HT-29 (cell line): ENCODE results near the gene SLAMF9. TPM values are rescaled to one million over a fixed set of nuclear protein-coding genes. Genes with fewer than 3 reads are reported as not detected.
A peak's percentile ranks its signal among the peaks of the same experiment; 100 is the strongest.

Experiments
- DNase-seq: peaks from one replicate; pipeline ENCODE4 v3.0.0-alpha.2; 2015; ENCODE audit warnings: low spot score
- total RNA-seq: library from RNA; depleted of rRNA; stranded (reverse); fragments of >200 nt; shearing (Covaris generic); gene quantifications from 2 replicates; pipeline ENCODE4 v1.2.3, GENCODE V29; 2014

SLAMF9 gene
- total RNA-seq, 1 experiment from 2014 or later = not detected

DNA sequence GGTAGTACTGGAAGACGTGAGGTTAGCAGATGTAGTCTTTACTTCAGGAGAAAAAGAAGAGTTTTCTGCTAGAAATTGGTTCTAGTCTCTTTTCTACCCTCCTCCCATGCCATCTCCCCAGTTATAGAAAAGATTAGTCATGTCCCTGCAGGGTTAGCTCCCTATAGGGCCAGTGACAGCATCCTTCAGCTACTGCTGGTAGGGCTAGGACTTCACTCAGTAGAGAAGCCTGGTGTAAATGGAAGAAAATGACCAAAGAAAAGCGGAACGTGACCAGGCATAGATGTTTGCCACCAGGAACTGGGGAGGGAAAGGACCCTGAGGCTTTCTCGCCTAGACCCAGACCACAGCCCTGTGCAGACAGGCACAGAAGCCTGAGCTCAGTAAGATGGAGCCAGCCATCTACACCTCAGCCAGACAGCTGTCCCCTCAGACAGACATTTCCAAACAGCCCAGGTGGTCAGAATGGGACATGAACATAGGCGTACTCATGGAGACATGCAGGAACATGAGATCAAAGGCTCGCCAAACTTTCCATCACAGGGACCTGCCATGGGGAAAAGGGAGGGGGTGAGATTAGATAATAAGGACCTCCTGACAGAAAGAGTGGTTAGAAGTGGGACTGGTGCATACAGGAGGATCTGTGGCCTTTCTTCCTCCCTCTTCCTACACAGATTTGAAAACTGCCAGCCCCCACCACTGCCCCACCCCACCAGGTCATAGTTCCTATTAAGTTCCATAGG, 23.5 kb upstream of the SLAMF9 start:
- no peak for DNase-seq

GRCh38 chr1:159974350-159974965, 20.4 kb upstream of the SLAMF9 start:
- no peak for DNase-seq

GRCh38 chr1:159973350-159973940, 19.4 kb upstream of the SLAMF9 start:
- no peak for DNase-seq

DNA sequence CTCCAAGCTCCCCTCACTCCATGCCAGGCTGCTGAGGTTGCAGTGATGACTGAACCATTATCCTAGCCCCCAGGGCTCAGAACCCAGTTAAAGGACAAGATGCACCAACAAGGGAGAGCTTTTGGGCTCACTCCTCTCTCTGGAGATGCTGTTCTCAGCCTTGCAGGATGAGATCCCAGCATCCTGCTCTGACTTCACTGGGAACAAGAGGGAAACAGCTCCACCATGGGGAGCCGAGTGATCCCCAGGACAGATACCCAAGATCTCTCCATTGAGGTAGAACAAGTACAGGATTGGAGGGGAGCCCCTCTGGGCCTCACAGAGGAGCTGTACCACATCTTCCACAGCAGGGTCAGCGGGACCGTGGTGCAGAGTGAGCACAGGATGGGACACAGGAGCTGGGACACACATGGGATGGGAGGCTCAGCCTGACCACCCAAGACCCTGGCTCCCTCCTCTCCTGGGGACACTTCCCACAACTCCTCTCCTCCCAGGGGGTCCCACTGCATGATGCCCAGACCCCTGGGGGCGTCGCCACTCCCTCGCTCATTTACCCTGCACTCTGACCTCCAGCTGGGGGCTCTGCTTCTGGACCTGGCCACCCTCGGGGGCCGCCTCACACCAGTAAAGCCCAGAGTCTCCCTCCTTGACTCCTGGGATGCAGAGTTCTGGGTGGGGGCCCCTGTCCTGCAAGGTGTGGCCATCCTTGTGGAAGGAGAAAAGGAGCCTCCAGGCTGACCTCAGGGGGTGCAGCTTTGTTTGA, 18.6 kb upstream of the SLAMF9 start:
- DNase-seq = no peak

DNA sequence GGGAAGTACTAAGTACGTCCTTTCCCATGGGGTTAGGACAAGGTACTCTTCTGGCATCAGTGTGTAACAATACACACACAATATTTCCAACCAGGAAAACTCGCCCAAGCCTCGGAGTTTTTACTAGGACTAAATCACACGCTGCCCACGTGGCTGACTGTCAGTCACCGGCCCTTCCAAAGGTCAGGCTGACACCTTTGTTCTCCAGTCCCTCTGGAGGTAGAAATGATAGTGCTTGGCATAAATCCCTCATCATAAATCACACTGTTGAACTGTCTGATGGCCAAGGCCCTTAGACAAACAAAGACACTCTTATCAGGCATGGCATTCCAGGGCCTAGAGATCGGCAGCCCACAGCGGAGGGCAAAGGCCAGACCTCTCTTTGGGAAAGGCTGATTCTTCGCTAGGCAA, 16.9 kb upstream of the SLAMF9 start:
- peak; percentile 65 for DNase-seq

DNA sequence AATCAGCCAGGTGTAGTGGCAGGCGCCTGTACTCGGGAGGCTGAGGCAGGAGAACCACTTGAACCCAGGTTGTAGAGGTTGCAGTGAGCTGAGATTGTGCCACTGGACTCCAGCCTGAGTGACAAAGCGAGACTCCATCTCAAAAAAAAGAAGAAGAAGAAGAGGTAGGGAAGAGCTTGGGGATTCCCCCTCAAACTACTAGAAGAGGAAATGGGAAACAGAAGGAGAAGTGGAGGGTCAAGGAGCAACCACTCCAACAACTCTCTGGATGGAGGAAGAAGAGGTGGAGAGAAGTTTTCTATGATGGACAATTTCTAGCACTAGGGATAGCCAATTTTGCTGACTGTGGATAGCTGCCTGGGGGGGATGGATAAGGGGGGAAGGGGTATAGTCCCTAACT, 14.9 kb upstream of the SLAMF9 start:
- DNase-seq = no peak

DNA sequence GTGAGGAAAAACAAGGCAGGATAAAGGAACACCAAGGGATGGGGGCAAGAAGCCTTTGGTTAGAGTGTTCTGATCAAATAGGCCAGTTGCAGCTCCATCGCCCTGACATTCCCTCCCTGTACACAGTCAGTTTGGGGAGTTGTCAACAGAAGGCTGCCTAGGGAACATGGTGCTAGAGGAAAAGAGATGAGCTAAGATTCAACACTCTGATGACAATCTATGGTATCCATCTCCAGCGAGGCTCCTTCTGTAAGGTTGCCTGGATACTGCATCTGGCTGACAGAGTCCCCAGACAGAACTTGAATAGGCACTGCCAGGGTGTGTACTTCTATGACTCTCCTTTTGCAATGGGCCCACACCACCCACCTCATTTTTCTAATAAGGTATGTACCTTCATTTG, 11.2 kb upstream of the SLAMF9 start:
- no peak for DNase-seq

- no peak for DNase-seq
These were observed 10.1 kb upstream of the SLAMF9 start for GRCh38 chr1:159964144-159964543.

DNA sequence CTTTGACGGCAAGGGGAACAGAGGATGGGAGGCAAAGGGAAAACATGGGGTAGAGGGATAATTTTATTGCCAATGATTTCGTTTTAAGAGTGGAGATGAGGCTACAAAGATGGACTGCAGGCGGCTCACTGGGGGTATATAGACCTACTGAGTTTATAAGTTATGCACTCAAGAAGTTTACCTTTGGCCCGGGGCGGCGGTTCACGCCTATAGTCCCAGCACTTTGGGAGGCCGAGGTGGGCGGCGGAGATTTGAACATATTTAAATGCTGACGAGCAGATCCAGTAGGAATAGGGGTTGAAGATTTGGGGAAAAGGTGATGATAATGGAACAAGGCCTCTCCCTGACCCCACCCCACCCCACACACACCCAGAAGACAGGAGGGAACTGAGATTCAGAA, 8.1 kb upstream of the SLAMF9 start:
- DNase-seq = no peak

DNA sequence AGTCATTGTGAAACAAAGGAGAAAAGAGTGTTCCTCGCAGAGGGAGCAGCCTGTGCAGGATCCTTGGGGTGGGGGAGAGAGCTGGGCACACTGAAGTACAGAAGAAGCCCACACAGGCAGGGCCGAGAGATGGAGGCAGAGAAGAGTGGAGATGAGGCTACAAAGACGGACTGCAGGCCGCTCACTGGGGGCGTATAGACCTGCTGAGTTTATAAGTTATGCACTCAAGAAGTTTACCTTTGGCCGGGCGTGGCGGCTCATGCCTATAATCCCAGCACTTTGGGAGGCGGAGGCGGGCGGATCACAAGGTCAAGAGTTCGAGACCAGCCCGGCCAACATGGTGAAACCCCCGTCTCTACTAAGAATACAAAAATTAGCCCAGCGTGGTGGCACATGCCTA, 7.6 kb upstream of the SLAMF9 start:
- no peak for DNase-seq

- DNase-seq = peak; percentile 49
These were observed 6.8 kb upstream of the SLAMF9 start for GRCh38 chr1:159960721-159961381.

GRCh38 chr1:159959451-159959850, 5.4 kb upstream of the SLAMF9 start:
- peak; percentile 51 for DNase-seq

DNA sequence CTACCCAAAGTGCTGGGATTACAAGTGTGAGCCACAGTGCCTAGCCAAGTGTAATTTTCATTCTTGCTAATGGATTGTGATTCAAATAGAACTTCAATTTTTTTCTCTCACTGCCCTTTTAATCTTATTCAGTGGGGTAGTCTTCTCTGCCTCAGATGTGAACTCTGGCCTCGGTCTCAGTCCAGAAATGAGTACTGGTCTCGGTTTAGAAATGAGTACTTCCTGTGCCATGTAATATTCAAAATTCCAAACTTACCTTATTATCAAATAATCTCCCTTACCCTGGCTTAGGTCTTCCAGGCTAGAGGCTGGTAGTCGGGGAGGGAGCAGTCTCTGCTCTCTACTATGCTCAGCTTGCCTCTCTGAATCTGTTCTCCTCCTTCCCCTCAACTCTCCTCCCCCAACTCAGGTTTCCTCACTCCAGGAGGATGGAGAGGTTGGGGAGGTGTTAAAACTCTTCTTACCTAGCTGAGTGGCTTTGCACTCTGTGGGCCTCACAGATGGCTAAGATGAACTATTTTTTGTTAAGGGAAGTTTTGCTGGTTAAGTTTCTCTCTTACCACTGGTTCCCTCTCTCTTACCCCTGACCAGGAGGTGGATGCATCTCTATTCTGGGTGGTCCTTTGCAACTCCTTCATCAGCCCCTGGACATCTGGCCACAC, 4.8 kb upstream of the SLAMF9 start:
- no peak for DNase-seq

- no peak for DNase-seq
These were observed 3.8 kb upstream of the SLAMF9 start for GRCh38 chr1:159957824-159958268.

- no peak for DNase-seq
These were observed 1.4 kb upstream of the SLAMF9 start for GRCh38 chr1:159955456-159955855.

- DNase-seq = no peak
These were observed 1.1 kb downstream of the SLAMF9 start for GRCh38 chr1:159952932-159953331.

GRCh38 chr1:159951551-159951950, 2.5 kb downstream of the SLAMF9 start:
- no peak for DNase-seq

DNA sequence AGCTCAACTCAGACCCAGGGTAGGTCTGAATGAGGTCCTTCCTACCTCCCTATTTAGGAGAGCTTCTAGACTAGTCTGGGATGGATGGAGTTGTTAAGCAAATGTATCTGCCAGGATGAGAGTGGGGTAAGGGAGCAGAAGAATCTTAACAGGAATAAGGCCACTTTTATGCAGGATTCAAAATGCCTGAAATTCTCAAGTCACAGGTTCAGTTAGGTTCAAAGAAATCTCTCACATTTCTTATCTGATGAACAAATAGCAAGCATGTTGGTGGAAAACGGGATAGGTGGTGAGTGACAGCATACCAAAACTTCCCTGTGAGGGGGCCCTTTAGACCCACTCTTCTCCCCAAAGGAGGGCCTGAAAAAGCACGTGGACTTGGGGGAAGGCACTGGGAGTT, 3.0 kb downstream of the SLAMF9 start:
- no peak for DNase-seq

DNA sequence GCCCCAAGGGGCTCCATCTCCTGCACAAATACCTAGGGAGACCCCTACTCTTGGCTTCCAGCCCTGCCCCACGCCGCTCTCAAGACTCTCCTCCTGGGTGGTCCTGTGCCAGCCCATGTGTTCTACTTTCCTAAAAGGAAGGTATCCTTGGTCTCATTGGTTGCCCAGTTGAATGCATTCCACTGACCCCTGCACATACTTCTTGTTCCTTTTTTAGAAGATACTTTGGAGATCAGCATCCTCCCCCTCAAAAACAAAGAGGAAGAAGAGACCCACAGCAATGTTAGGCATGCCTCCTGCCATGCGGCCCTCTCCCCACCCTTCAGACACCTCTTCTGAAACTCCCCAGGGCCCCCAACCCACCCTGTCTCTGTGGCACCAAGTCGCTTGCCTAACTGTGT, 4.1 kb downstream of the SLAMF9 start:
- no peak for DNase-seq

DNA sequence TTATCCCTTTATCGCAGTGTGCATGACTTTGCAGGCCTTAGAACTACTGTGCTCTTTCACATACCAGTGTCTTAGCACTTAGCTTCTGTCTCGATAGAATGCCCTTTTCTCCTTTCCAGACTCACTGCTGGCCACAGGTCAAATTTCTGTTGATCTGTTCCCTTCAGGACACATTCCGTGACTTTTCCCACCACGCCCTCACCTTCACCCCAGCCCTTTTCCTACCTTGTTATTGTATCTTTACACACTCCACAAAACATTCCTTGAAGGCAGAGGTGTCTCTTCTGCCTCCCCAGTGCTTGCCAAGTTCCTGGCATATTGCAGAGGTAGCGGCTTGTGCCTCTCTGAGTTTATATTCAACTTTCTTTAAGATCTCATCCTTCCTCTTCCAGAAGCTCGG, 4.9 kb downstream of the SLAMF9 start:
- DNase-seq = no peak

DNA sequence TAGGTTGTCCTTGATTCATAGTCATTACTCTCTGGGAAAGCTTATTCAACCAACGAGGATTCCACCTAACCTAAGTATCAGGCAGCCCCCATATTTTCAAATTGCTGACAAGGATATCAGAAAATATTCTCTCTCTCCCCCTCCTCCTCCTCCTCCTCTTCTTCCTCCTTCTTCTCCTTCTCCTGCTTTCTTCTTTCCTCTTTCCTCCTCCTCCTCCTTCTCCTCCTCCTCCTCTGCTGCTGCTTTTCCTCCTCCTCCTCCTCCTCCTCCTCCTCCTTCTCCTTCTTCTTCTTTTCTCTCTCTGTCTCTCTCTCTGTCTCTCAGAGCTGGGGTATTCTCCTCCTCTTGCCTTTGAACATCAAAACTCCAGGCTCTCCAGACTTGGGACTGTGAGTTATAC, 6.1 kb downstream of the SLAMF9 start:
- DNase-seq = no peak
